Keratinocyte (primary cell): ENCODE data around the gene FAM204A.

Experiments used
- CTCF ChIP-seq, 3 experiments: IDR thresholded peaks in 1 of 3; conservative IDR thresholded peaks in 1 of 3; optimal IDR thresholded peaks in 1 of 3; 2 replicates in 2 of 3; 3 replicates in 1 of 3; pipeline versions ENCODE3 to v1.5.1; 2011; ENCODE audit warnings: low read length in 3 of 3, mild to moderate bottlenecking in 3 of 3, moderate library complexity in 2 of 3, control low read depth in 1 of 3, inconsistent platforms in 1 of 3; ENCODE audit not compliant: insufficient read depth in 2 of 3; ENCODE audit errors: extremely low read depth in 1 of 3
- EZH2 ChIP-seq: IDR thresholded peaks from one replicate; pipeline ENCODE4 v1.6.1; 2012; ENCODE audit warnings: inconsistent platforms, mild to moderate bottlenecking, low read length, moderate library complexity

- TF ChIP-seq CTCF (optimal IDR thresholded peaks at IDR 0.05 in 1 of 3, IDR thresholded peaks at IDR 0.05 in 1 of 3, conservative IDR thresholded peaks at IDR 0.05 in 1 of 3; ENCODE audit: extremely low read depth in 1 of 3, insufficient read depth in 2 of 3, low read length in 3 of 3) (no peak), EZH2 (no peak)
These were observed 34.9 kb downstream of the FAM204A start for GRCh38 chr10:118307220-118307619.
